COR-L47 (cell line): ENCODE data around the gene HMGCR.
"Not testable (repeated sequence)": the region's sequence is repeated elsewhere in the genome, so short reads cannot be mapped to it uniquely, and the experiment has no call there.

Source experiments
- DNase-seq: peaks from one replicate; lab custom pipeline; 2025; lab: John Stamatoyannopoulos, UW

The HMGCR gene

GRCh38 chr5:75336615-75337336 is at the start of gene HMGCR:
TSS of gene HMGCR (plus strand) at chr5:75337220. CDS start at chr5:75342606, 5,386 bp downstream.
- peak; percentile 99 for DNase-seq

DNA sequence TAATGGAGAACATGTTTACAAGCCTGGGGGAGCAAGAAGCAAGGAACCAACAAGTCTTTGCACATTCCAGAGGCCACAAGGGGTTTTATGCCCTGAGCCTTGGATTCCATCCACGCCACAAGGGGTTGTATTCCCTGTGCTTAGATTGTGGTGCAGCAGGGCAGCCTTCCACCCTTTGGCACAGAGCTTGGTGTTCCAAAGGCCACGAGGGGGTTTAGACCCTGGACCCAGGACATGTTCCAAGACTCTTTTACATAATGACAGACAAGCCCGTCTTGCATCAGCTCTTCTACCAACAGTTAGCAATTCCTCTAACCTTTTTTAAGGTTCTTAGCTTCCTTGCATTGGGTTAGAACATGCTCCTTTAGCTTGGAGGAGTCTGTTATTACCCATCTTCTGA is 45.2 kb upstream of the HMGCR start:
- DNase-seq, result not testable (repeated sequence)

DNA sequence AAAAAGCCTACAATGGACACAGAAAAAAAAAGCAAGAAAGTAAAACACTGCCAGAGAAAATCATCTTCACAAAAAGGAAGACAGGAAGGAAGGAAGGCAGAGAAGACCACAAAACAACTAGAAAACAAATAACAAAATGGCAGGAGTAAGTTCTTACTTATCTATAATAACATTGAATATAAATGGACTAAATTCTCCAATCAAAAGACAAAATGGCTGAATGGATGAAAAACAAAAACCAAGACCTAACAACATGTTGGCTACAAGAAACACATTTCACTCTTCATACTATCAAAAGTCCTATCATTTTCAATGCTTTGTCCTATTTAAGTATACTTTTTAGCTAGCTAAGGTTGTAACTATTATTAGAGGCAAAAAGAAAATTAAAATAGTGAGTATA is 36.9 kb upstream of the HMGCR start:
- no peak for DNase-seq

DNA sequence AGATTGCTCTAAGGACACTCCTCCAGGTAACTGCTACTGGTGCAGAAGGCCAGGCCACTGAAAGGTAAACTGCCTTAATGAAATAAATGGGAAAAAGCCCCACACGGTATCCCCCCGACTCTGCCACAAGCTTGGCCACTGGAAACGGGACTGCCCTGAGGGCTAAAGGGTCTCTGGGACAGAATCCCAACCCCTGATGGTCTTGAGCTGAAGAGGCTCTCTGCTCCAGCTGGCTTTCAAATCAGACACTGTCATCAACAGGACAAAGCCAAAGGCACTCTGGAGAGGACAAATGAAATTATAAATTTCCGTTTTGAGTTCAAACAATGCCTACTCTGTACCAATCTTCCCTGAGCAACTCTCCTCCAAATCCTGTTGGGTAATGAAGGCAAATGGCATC is 33.6 kb upstream of the HMGCR start:
- no peak for DNase-seq

- not testable (repeated sequence) for DNase-seq
Measured at GRCh38 chr5:75304486-75304885, 32.5 kb upstream of the HMGCR start.

DNA sequence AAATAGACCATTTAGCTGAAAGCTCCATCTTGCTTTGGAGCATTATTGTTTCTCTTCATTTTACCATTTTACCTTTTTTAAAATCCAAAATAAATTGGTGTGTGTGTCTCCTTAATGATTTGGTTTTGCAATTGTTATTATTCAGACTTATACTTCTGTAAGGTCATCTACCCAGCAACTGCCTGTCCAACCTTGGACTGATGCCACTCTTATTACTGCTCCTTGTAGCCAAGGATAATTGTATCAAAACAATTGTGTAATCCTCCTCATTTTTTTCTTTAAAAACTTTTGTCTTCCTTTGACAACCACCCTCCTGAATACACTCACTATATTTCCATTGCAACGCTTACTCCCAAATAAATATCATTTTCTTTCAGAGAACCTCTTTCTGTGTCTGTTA is 30.3 kb upstream of the HMGCR start:
- no peak for DNase-seq

DNA sequence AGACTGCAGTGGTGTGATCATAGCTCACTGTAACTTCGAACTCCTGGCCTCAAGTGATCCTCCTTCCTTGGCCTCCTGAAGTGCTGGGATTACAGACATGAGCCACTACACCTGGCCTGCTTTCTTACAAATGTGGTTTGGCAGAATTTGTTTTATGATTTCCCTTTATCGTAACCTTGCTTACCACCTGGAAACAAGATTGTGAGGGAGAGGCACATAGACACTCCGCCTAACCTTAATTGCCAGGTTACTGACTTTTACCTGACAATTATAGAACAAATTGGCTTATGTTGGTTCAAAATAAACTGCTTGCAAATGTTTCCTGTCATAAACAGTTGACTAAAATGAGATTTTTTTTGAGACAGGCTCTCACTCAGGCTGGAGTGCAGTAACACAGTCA is 26.8 kb upstream of the HMGCR start:
- DNase-seq, result no peak

DNA sequence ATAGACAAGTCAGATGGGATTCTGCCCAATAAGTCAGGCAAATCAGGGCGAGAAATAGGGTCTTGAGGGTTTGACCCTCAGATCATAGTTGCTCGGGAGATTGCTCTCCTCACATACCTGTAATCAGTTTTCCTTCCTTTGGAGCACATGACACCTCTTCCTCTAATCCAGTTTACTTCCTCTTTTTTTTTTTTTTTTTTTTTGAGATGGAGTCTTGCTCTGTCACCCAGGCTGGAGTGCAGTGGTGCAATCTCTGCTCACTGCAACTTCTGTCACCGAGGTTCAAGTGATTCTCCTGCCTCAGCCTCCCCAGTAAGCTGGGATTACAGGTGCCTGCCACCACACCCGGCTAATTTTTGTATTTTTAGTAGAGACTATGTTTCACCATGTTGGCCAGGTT is 17.9 kb upstream of the HMGCR start:
- DNase-seq, result not testable (repeated sequence)

DNA sequence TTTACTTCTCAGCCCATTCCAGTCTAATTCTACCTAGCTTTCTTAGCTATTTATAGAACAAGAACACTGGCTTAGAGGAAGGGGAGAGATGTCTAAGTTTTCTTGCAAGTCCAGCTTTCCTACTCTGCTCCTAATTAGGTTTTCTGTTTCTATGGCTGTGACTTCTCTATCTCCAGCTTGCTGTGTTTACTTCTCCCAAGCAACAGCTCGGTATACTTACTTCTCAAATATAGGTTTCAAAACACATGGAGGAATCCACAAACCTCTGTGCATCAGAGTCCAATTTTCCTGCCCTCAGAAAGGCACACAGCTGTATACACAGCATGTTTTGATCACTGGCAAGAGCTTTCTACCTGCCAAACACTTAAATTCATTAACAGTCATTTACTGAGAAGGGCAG is 17.4 kb upstream of the HMGCR start:
- DNase-seq, result no peak

DNA sequence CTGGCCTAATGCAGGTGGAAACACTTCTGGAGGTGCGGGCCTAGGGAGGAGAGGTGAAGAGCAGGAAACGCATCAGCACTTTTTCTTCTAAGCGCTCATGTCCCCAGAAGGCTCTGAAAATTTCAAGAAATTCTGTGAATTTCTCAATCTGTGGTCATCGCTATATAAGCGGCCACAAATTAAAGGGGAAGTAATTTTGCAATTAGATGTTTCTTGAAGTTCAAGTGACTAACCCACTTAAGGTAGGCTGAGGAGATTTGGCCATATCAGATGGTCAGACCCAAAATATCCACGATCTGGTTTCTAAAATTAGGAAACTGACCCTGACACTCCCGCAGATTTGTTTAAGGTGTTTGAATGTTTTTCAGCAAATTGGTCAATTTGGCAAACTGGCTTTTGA is 16.6 kb upstream of the HMGCR start:
- DNase-seq, result no peak

DNA sequence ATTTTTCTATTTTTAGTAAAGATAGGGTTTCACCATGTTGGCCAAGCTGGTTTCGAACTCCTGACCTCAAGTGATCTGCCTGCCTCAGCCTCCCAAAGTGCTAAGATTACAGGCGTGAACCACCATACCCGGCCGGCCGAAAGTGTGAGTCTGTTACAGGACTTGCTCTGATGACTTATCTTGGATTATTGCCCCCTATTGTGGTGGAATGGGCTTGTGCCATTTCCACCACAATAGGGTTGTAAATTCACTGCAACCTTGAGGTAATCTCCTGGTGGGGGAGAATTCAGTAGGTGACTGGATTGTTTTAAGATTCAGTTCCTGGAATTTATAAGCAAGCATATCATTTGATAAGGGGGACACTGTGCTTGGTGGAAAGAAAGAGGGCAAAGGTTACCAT is 15.0 kb upstream of the HMGCR start:
- no peak for DNase-seq

- DNase-seq, result no peak
Measured at GRCh38 chr5:75324791-75325190, 12.2 kb upstream of the HMGCR start.

DNA sequence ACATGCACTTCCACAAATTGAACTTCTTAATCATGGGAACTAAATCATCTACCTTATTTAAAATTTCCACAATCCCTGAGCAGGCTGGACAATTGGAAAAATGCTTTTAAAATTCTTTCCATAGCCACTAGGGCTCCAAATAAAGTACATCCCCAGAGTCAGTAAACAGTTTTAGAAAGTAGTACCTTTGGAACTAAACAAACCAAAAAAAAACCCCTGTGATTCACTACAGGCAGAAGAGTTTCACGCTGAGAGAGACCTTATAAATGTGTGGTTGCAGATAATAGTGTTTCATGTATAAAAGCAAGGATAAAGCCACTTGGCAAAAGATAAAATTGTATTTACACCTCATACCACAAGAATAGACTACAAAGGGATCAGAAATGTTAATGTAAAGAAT is 11.8 kb upstream of the HMGCR start:
- DNase-seq, result no peak

DNA sequence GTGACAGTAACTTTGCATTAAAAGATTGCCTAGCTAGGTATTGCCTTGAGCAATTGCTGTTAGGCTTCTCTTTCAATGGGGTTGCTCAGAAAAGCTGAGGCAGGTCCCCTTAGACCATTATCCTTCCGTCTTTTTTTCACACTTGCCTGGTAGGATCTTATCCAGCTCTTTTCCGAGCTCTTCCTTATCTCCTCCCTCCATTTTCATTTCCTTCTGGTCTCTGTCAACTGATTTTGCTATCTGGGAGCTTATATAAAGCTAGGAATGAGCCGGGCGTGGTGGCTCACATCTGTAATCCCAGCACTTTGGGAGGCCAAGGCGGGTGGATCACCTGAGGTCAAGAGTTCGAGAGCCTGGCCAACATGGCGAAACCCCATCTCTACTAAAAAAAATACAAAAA is 6.6 kb upstream of the HMGCR start:
- no peak for DNase-seq

GRCh38 chr5:75331095-75332090 is 5.6 kb upstream of the HMGCR start:
- no peak for DNase-seq

DNA sequence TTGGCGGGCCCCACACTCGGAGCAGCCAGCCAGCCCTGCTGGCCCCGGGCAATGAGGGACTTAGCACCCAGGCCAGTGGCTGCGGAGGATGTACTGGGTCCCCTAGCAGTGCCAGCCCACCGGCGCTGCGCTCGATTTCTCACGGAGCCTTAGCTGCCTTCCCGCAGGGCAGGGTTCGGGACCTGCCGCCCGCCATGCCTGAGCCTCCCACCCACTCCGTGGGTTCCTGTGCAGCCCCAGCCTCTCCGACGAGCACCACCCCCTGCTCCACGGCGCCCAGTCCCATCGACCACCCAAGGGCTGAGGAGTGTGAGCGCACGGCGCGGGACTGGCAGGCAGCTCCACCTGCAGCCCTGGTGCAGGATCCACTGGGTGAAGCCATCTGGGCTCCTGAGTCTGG is 3.3 kb upstream of the HMGCR start:
- not testable (repeated sequence) for DNase-seq

- DNase-seq, result not testable (repeated sequence)
Measured at GRCh38 chr5:75334413-75334812, 2.6 kb upstream of the HMGCR start.

DNA sequence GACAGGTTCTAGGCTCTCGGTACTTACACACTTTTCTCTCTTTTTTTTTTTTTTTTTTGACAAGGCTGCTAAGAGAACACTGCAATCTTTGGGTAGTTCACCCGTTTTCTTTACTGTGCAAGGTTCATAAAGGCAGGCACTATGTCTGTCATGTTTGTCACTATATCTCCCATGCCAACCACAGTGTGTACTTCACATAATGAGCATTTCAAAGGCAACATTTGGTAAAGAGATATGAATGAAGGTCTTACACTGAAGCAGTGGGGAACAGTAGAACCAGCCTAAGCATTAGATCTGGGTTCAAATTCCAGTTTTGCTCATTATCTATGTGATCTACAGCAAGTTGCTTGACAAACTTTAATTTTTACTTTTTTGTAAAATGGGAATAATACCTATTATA is 1.5 kb upstream of the HMGCR start:
- no peak for DNase-seq

DNA sequence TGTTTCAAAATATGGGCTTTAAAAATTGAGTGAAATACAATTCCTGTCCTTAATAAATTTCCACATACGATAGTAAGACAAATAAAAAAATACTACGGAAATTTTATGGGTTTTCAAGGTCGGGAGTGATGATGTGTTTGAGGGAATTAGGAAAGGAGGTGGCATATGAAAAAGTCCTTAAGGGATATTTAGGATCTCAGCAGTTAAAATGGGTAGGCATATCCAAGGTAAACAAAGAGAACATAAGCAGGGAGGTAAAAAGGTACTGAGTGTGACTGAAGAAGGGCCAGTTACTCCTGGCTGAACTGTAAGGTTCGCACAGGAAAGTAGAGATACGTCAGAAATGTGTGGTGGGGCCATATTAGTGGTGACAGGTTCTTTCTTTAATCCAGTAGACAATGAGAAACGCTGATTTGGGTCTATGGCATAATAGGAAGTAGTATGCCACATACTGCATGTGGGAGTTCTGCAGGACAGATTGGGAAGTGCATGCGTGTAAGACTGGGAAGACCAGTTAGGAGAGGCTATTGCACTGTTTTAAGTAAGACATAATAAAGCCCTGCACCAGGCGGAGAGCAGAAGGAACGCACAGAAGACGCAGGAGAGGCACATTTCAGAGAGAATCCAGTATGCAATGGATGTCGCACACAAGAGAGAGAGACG is 937 bp upstream of the HMGCR start:
- DNase-seq, result peak; percentile 68

GRCh38 chr5:75337366-75338021 is 474 bp downstream of the HMGCR start:
- DNase-seq, result peak; percentile 24

- DNase-seq, result no peak
Measured at GRCh38 chr5:75338408-75338807, 1.4 kb downstream of the HMGCR start.
